B cell (primary cell): ENCODE results near the gene TSEN54. TPM values are rescaled to one million over a fixed set of nuclear protein-coding genes. Genes with fewer than 3 reads are reported as not detected.

ENCODE experiments used
- ATAC-seq: fragments of 200-7000 bp; cut with Tn5 transposase; one replicate; pipeline ENCODE4 v1.10.0; 2021; ENCODE audit warnings: low read depth, mild to moderate bottlenecking, moderate number of reproducible peaks, moderate library complexity
- CTCF ChIA-PET: fragments of 350-600 bp; sonication (Branson Sonifier 250); formaldehyde crosslinking; loops from one replicate; lab custom pipeline; 2021; ENCODE audit warnings: antibody characterized with exemption, inconsistent platforms; lab: Charles Lee
- POLR2A ChIA-PET: fragments of 350-600 bp; sonication (Branson Sonifier 250); formaldehyde crosslinking; loops from one replicate; lab custom pipeline; 2021; ENCODE audit warnings: antibody characterized with exemption; lab: Charles Lee
- DNase-seq: peaks from one replicate; pipeline ENCODE4 v3.0.0; 2013
- H2AFZ ChIP-seq: 2 replicates; pipeline ENCODE4 v1.6.1; 2012; ENCODE audit warnings: mild to moderate bottlenecking, low read depth, low read length; ENCODE audit not compliant: insufficient read depth, poor library complexity, severe bottlenecking
- H3K27ac ChIP-seq, 2 donors: 1 replicate in 1 of 2; 2 replicates in 1 of 2; pipeline ENCODE4 v1.5.1; 2012 to 2013; ENCODE audit warnings: low read length in 2 of 2, mild to moderate bottlenecking in 2 of 2, moderate library complexity in 1 of 2
- H3K27me3 ChIP-seq, 4 experiments: fragments of 200-600 bp in 1 of 4; sonication (generic) in 1 of 4; replicated peaks in 1 of 4; 1 replicate in 2 of 4; 2 replicates in 2 of 4; pipeline versions ENCODE4 v1.6.1 to v1.7.0; 2013 to 2016; ENCODE audit warnings: low read length in 3 of 4, mild to moderate bottlenecking in 2 of 4, mixed read lengths in 1 of 4, moderate library complexity in 1 of 4; ENCODE audit not compliant: insufficient read depth in 4 of 4, control insufficient read depth in 3 of 4; ENCODE audit errors: control extremely low read depth in 1 of 4
- H3K36me3 ChIP-seq, 2 experiments: replicated peaks in 1 of 2; 1 replicate in 1 of 2; 2 replicates in 1 of 2; pipeline versions ENCODE4 v1.6.1 to v1.7.1; 2013; ENCODE audit warnings: low read length in 1 of 2; ENCODE audit not compliant: insufficient read depth in 2 of 2, control insufficient read depth in 1 of 2; ENCODE audit errors: control extremely low read depth in 1 of 2, extremely low read depth in 1 of 2
- H3K4me1 ChIP-seq, 2 donors: fragments of 200-600 bp in 1 of 2; sonication (generic) in 1 of 2; 1 replicate in 1 of 2; 2 replicates in 1 of 2; pipeline versions ENCODE4 v1.5.1 to v1.6.1; 2013 to 2017; ENCODE audit warnings: low read length in 2 of 2; ENCODE audit not compliant: control insufficient read depth in 2 of 2, insufficient read depth in 2 of 2
- H3K4me2 ChIP-seq: replicated peaks from 2 replicates; pipeline ENCODE3; 2012; ENCODE audit warnings: mild to moderate bottlenecking, low read depth, low read length; ENCODE audit not compliant: poor library complexity, severe bottlenecking
- H3K4me3 ChIP-seq, 5 experiments: fragments of 200-600 bp in 1 of 5; sonication (generic) in 1 of 5; 1 replicate in 3 of 5; 2 replicates in 2 of 5; pipeline versions ENCODE4 v1.5.1 to v1.7.0; 2011 to 2016; ENCODE audit warnings: low read length in 4 of 5, mild to moderate bottlenecking in 4 of 5, low read depth in 2 of 5, control low read depth in 1 of 5, moderate library complexity in 1 of 5; ENCODE audit not compliant: insufficient read depth in 1 of 5; ENCODE audit errors: control extremely low read depth in 1 of 5, extremely low read depth in 1 of 5
- H3K79me2 ChIP-seq: fragments of 200-600 bp; sonication (generic); one replicate; pipeline ENCODE4 v1.6.0; 2016; ENCODE audit warnings: low read length; ENCODE audit not compliant: control insufficient read depth, insufficient read depth
- H3K9ac ChIP-seq: fragments of 200-600 bp; sonication (generic); 2 replicates; pipeline ENCODE4 v1.6.1; 2017; ENCODE audit warnings: mild to moderate bottlenecking, low read length, moderate library complexity
- H3K9me3 ChIP-seq, 3 donors: one replicate each; pipeline versions ENCODE4 v1.6.1 to v1.7.1; 2013; ENCODE audit warnings: low read length in 2 of 3; ENCODE audit not compliant: control insufficient read depth in 2 of 3, insufficient read depth in 1 of 3; ENCODE audit errors: control extremely low read depth in 1 of 3
- H4K20me1 ChIP-seq: 2 replicates; pipeline ENCODE4 v1.6.0; 2012; ENCODE audit warnings: mild to moderate bottlenecking, low read length; ENCODE audit not compliant: insufficient read depth, control insufficient read depth, poor library complexity, severe bottlenecking
- H3K27ac Mint-ChIP-seq: one replicate; pipeline ENCODE4 v1.8.0; 2021; ENCODE audit warnings: mixed read lengths
- H3K27me3 Mint-ChIP-seq: one replicate; pipeline ENCODE4 v1.8.0; 2021; ENCODE audit warnings: mixed read lengths
- H3K4me1 Mint-ChIP-seq: one replicate; pipeline ENCODE4 v1.8.0; 2021; ENCODE audit warnings: mixed read lengths
- H3K4me3 Mint-ChIP-seq: one replicate; pipeline ENCODE4 v1.8.0; 2021; ENCODE audit warnings: mixed read lengths
- H3K9me3 Mint-ChIP-seq: one replicate; pipeline ENCODE4 v1.8.0; 2022; ENCODE audit warnings: mixed read lengths; ENCODE audit not compliant: insufficient read depth
- CTCF ChIP-seq: fragments of 200-600 bp; IDR thresholded peaks from one replicate; pipeline ENCODE4 v1.8.0; 2022; ENCODE audit warnings: antibody characterized with exemption, mild to moderate bottlenecking
- EZH2 ChIP-seq: IDR thresholded peaks from 2 replicates; pipeline ENCODE4 v1.6.1; 2012; ENCODE audit warnings: borderline replicate concordance, low read depth, mild to moderate bottlenecking, moderate library complexity, low read length; ENCODE audit not compliant: insufficient read depth, poor library complexity, severe bottlenecking
- WGBS: methylation state at CpG from one replicate; pipeline ENCODE4 v1.1.5; 2013; ENCODE audit warnings: missing lambda C conversion rate; ENCODE audit not compliant: insufficient coverage; 5-methylcytosine and 5-hydroxymethylcytosine counted together
- intact Hi-C: fragments of 100-400 bp; cut with micrococcal nuclease; formaldehyde crosslinking; loops from one replicate; pipeline ENCODE4 v1.10.0; 2022
- polyA plus RNA-seq: library from polyadenylated mRNA; depleted of rRNA; stranded (reverse); fragments of >200 nt; gene quantifications from 2 replicates; pipeline ENCODE4 v1.2.3, GENCODE V29; 2012
- total RNA-seq, 2 donors: library from RNA; stranded (reverse); fragments of 120-200 nt in 1 of 2; gene quantifications; 1 replicate in 1 of 2; 2 replicates in 1 of 2; pipeline versions ENCODE4 v1.2.3 to v1.2.4, GENCODE V29; 2013 to 2022

The TSEN54 gene
- total and polyA plus RNA-seq, 2 donors (not counting 1 experiment from before 2014, with no cell fraction given), result 33.0 to 45.9 TPM

- Histone ChIP-seq H3K79me2 (peaks cover 5% of the 10 kb centered on the region), H3K4me2 (no peak overlapping the region), H3K4me3 (no peak overlapping the region), H3K4me1 (peaks cover 15 to 19% of the 10 kb centered on the region in 2 donors), H3K27me3 (no peaks in the 10 kb centered on the region), H3K9ac (no peak overlapping the region), H3K36me3 (peaks cover 0 to 45% of the 10 kb centered on the region in 2 experiments), H3K27ac (no peak overlapping the region), H2AFZ (no peak overlapping the region), H4K20me1 (no peaks in the 10 kb centered on the region), H3K9me3 (no peaks in the 10 kb centered on the region)
- no peak for ATAC-seq
- Mint-ChIP-seq H3K4me3 (no peak overlapping the region), H3K9me3 (no peaks in the 10 kb centered on the region), H3K27me3 (no peaks in the 10 kb centered on the region), H3K27ac (no peak overlapping the region), H3K4me1 (peaks cover 21% of the 10 kb centered on the region)
- intact Hi-C loops, result no loop called here
- DNase-seq, result no peak
- ChIA-PET CTCF (no interaction called here), POLR2A (no interaction called here)
- WGBS, result 58% methylated on average over 19 of the region's 19 CpGs
- TF ChIP-seq CTCF (no peak), EZH2 (no peak)
Measured at GRCh38 chr17:75490953-75491649, 25.2 kb upstream of the TSEN54 start.

- peaks cover 5% of the 10 kb centered on the region for H3K79me2 ChIP-seq
- TF ChIP-seq EZH2 (no peak), CTCF (no peak)
- Mint-ChIP-seq H3K27ac (no peak overlapping the region), H3K4me1 (peaks cover 16% of the 10 kb centered on the region), H3K27me3 (no peaks in the 10 kb centered on the region), H3K4me3 (no peak overlapping the region), H3K9me3 (no peaks in the 10 kb centered on the region)
- no peaks in the 10 kb centered on the region for H4K20me1 ChIP-seq
- DNase-seq (no peak), ATAC-seq (no peak)
- no peak overlapping the region for H2AFZ ChIP-seq
- no peak overlapping the region for H3K27ac ChIP-seq
- intact Hi-C loops, result no loop called here
- ChIA-PET POLR2A (no interaction called here), CTCF (interaction anchor here (0.8 kb wide), 1 partner anchor 11 kb away, joined by 3 read pairs; no protein-coding TSS in a partner anchor)
- no peak overlapping the region for H3K4me3 ChIP-seq
- no peaks in the 10 kb centered on the region for H3K27me3 ChIP-seq
- H3K4me2 ChIP-seq, result no peak overlapping the region
- WGBS, result 96% methylated on average over 15 of the region's 15 CpGs
- peaks cover 15 to 18% of the 10 kb centered on the region in 2 donors for H3K4me1 ChIP-seq
- H3K36me3 ChIP-seq, result peaks cover 0 to 49% of the 10 kb centered on the region in 2 experiments
- H3K9me3 ChIP-seq, result no peaks in the 10 kb centered on the region
- H3K9ac ChIP-seq, result no peak overlapping the region
Measured at GRCh38 chr17:75491680-75492079, 24.6 kb upstream of the TSEN54 start.
